Left lung (tissue), 10 donors: ENCODE data around the gene VTI1A. TPM values are rescaled to one million over a fixed set of nuclear protein-coding genes. Genes with fewer than 3 reads are reported as not detected.
A peak's percentile ranks its signal among the peaks of the same experiment; 100 is the strongest.

Experiments
- ATAC-seq: fragments of 200-7000 bp; cut with Tn5 transposase; one replicate; pipeline ENCODE4 v1.9.1; 2020; ENCODE audit warnings: moderate library complexity
- DNase-seq, 4 donors: peaks; one replicate each; pipeline ENCODE4 v3.0.0-alpha.2; 2013 to 2020
- H3K27ac ChIP-seq, 2 donors: fragments of 200-600 bp; sonication (generic) in 1 of 2; one replicate each; pipeline versions ENCODE4 v1.5.0 to v1.8.0; 2020 to 2021
- H3K27me3 ChIP-seq, 2 donors: fragments of 200-600 bp; sonication (generic) in 1 of 2; one replicate each; pipeline versions ENCODE4 v1.5.0 to v1.8.0; 2020 to 2021
- H3K36me3 ChIP-seq, 2 donors: fragments of 200-600 bp; sonication (generic) in 1 of 2; one replicate each; pipeline versions ENCODE4 v1.5.0 to v1.8.0; 2020 to 2021
- H3K4me1 ChIP-seq, 2 donors: fragments of 200-600 bp; one replicate each; pipeline ENCODE4 v1.8.0; 2021
- H3K4me3 ChIP-seq, 2 donors: fragments of 200-600 bp; sonication (generic) in 1 of 2; one replicate each; pipeline versions ENCODE4 v1.5.0 to v1.8.0; 2020 to 2021; ENCODE audit warnings: mild to moderate bottlenecking in 1 of 2
- H3K9me3 ChIP-seq, 2 donors: fragments of 200-600 bp; sonication (generic) in 1 of 2; one replicate each; pipeline versions ENCODE4 v1.5.0 to v1.8.0; 2020 to 2021
- intact Hi-C, 2 donors: fragments of 100-400 bp; cut with DNase I; formaldehyde crosslinking; loops; one replicate each; pipeline versions ENCODE4 v1.11.2 to v1.14.2; 2022
- polyA plus RNA-seq, 6 donors: library from polyadenylated mRNA; unstranded; fragments of 120-200 nt; gene quantifications; one replicate each; pipeline ENCODE4 v1.2.1, GENCODE V29; 2013; ENCODE audit not compliant: insufficient read length in 6 of 6
- total RNA-seq, 2 donors: library from RNA; stranded (reverse); fragmentation: NEBNext Ultra II Directional; extraction: Animal tissue kit (Norgen Biotek cat#: 25700); gene quantifications; one replicate each; pipeline ENCODE4 v1.2.1, GENCODE V29; 2021
- TF ChIP-seq, protein P1 (sequence below), 2 donors: fragments of 200-600 bp; sonication (generic) in 1 of 2; IDR thresholded peaks; one replicate each; pipeline versions ENCODE4 v1.5.0 to v1.8.0; 2021; ENCODE audit warnings: antibody characterized with exemption in 2 of 2
- donor health status: DM: no; HTN: yes; CAD: no.
- donor health status: DM: no; HTN: no; CAD: no.

Gene VTI1A
- total and polyA plus RNA-seq, 8 donors: 13.6 to 39.0 (median 17.7) TPM

DNA sequence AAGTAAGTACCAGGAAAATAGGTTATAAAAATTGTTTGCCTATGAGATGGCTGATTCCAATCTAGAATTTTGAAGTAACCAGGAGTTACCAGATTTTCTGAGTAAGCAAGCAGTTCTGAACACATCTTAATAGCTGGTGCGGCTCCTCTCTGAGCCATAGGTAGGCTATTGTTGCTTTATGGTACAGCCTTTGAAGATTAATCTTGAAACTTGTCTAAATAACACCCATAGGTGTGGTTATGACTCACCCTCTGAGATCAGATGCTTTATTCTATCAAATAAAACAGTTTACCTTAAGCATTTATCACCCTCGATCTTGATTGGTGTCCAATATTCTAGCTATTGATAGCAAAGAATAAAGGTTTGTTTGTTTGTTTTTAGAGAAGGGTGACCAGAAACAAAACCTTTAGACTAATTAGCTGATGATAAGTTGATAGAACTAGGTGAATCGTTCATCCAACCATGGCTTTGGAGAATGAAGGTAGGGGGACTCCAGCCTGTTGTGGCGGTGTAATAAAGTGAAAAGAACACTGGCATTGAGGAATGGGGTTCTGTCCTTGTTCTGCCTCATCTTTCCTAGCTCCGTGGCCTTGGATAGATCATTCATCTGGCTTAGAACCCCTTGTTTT, 72.2 kb downstream of the VTI1A start:
- TF ChIP-seq, protein P1, sequence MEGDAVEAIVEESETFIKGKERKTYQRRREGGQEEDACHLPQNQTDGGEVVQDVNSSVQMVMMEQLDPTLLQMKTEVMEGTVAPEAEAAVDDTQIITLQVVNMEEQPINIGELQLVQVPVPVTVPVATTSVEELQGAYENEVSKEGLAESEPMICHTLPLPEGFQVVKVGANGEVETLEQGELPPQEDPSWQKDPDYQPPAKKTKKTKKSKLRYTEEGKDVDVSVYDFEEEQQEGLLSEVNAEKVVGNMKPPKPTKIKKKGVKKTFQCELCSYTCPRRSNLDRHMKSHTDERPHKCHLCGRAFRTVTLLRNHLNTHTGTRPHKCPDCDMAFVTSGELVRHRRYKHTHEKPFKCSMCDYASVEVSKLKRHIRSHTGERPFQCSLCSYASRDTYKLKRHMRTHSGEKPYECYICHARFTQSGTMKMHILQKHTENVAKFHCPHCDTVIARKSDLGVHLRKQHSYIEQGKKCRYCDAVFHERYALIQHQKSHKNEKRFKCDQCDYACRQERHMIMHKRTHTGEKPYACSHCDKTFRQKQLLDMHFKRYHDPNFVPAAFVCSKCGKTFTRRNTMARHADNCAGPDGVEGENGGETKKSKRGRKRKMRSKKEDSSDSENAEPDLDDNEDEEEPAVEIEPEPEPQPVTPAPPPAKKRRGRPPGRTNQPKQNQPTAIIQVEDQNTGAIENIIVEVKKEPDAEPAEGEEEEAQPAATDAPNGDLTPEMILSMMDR (IDR thresholded peaks at IDR 0.05): no peak

DNA sequence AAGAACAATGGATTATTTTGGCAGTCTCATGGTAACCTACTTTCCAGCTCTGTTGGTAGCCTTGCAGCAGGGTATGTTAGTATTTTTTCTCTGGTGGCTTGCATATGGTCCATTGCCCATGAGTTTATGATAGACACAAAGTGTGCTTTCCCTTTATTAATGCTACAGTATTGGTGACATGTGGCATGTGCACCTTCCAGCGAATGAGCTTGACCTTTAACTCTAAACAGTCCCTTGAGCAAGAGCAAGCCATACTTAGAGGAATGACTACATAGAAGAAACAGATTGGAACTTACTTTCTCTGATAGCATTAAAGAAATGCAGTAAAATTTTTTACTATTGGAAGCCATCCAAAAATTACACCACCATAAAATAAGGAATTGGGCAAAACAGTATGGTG, 73.9 kb downstream of the VTI1A start:
- intact Hi-C loops: no loop called here
- Histone ChIP-seq H3K27me3 (no peaks in the 10 kb centered on the region), H3K36me3 (no peaks in the 10 kb centered on the region), H3K4me3 (no peak overlapping the region), H3K27ac (no peak overlapping the region), H3K4me1 (peaks cover 0 to 10% of the 10 kb centered on the region in 2 donors), H3K9me3 (no peaks in the 10 kb centered on the region)
- no peak for ATAC-seq
- no peak for DNase-seq
- TF ChIP-seq, protein P1 (IDR thresholded peaks at IDR 0.05): no peak

More for the DNA sequence above, 72.2 kb downstream of the VTI1A start:
- Histone ChIP-seq H3K4me3 (no peak overlapping the region), H3K36me3 (no peaks in the 10 kb centered on the region), H3K27ac (no peak overlapping the region), H3K9me3 (no peaks in the 10 kb centered on the region), H3K27me3 (no peaks in the 10 kb centered on the region), H3K4me1 (peaks cover 0 to 5% of the 10 kb centered on the region in 2 donors)
- no peak for DNase-seq
- intact Hi-C loops: no loop called here
- ATAC-seq: no peak

DNA sequence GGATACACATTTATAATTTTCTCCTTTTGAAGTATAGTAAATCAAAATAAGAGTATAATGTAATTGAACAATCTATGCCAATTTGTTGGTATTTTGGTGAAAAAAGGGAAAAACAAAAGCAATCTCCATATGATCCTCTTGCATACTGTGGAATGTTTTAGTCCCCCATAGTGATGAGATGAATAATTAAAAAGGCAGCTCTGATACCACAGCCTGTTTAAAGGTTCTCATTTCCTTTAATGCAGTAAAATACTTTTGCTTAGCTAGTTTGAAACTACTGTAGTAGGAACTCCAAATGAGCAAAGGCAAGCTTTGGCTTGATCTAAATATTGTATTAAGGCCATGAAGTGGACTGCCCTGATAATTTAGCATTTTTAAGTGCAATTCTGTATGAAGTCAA, 77.6 kb downstream of the VTI1A start:
- H3K27ac ChIP-seq: no peak overlapping the region
- H3K36me3 ChIP-seq: no peaks in the 10 kb centered on the region
- ATAC-seq: no peak
- H3K27me3 ChIP-seq: no peaks in the 10 kb centered on the region
- no peak overlapping the region for H3K4me3 ChIP-seq
- intact Hi-C loops: no loop called here
- TF ChIP-seq, protein P1 (IDR thresholded peaks at IDR 0.05): no peak
- no peaks in the 10 kb centered on the region for H3K9me3 ChIP-seq
- H3K4me1 ChIP-seq: peaks cover 0 to 10% of the 10 kb centered on the region in 2 donors
- no peak for DNase-seq

DNA sequence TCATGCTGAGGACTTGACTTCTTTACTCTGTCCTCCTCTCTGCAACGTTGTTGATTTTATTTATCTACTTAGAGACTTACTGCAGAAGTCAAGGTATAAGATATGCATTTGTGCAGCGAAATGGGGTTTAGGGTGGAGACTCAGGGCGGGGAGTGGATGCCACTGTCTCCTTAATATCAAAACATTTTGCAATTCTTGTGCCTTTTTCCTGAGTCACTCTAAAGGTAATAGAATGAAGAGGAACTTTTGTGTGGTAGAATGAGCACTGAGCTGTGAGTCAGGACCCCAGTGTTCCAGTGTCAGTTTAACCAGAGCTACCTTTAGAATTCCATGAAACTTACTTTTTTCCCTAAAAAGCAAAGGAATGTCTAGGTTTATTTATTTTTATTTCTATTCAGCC, 78.2 kb downstream of the VTI1A start:
- intact Hi-C loops: no loop called here
- Histone ChIP-seq H3K27me3 (no peaks in the 10 kb centered on the region), H3K9me3 (no peaks in the 10 kb centered on the region), H3K27ac (no peak overlapping the region), H3K4me3 (no peak overlapping the region), H3K4me1 (peaks cover 0 to 8% of the 10 kb centered on the region in 2 donors), H3K36me3 (no peaks in the 10 kb centered on the region)
- TF ChIP-seq, protein P1 (IDR thresholded peaks at IDR 0.05): no peak
- DNase-seq (no peak), ATAC-seq (no peak)

DNA sequence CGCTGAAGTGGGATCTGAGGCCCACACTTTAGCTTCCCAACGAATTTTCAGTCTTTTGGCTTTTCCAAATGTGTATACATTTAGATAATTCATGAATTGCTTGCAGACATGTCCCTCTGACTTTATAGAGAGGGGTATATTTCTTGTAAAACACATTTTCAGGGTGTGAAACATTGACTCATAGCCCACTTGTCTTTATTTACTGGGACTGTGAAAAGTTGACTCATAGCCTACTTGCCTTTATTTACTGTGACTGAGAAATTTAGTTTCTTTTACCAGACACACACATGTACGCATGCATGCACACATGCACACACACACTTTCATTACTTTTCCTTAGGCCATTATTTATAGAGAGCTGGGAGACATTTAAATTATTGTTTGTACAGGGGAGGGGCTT, 79.1 kb downstream of the VTI1A start:
- Histone ChIP-seq H3K4me3 (no peak overlapping the region), H3K36me3 (no peaks in the 10 kb centered on the region), H3K4me1 (peaks cover 0 to 5% of the 10 kb centered on the region in 2 donors), H3K9me3 (no peaks in the 10 kb centered on the region), H3K27ac (no peak overlapping the region), H3K27me3 (no peaks in the 10 kb centered on the region)
- TF ChIP-seq, protein P1 (IDR thresholded peaks at IDR 0.05): no peak
- no peak for DNase-seq
- peak; percentile 80 for ATAC-seq
- intact Hi-C loops: no loop called here
